K562 (cell line): ENCODE data around the gene CCDC141. TPM values are rescaled to one million over a fixed set of nuclear protein-coding genes. Genes with fewer than 3 reads are reported as not detected.

Source experiments
- ATAC-seq: fragments of 200-7000 bp; cut with Tn5 transposase; 3 replicates; pipeline ENCODE4 v1.9.1; 2020; ENCODE audit warnings: moderate library complexity
- BruUV-seq: library from RNA; stranded (reverse); fragments of 400-500 nt; replicated peaks from 2 replicates; lab custom pipeline; 2021; lab: Mats Ljungman, UMichigan
- CTCF ChIA-PET: fragments of 300-600 bp; formaldehyde crosslinking; extraction: SDS; loops from one replicate; lab custom pipeline; 2021; ENCODE audit warnings: low intra/inter-chr PET ratio; lab: Yijun Ruan, JAX
- POLR2A ChIA-PET: fragments of 300-600, 350-650 bp; sonication (Branson Sonifier 250); formaldehyde crosslinking; extraction: SDS; loops from one replicate; lab custom pipeline; 2021; ENCODE audit warnings: antibody characterized with exemption, inconsistent platforms; lab: Yijun Ruan, JAX
- DNase-seq, 4 experiments: peaks; one replicate each; pipeline versions ENCODE4 v3.0.0 to v3.0.0-alpha.2; 2011 to 2018; ENCODE audit warnings: low spot score in 3 of 4, mixed read lengths in 3 of 4; ENCODE audit errors: extremely low read depth in 1 of 4
- FAIRE-seq: peaks from 2 replicates; lab custom pipeline; 2011; peaks lifted over from hg19 to GRCh38; lab: Jason Lieb, UNC
- H2AFZ ChIP-seq: 2 replicates; pipeline ENCODE4 v1.6.0; 2011; ENCODE audit warnings: low read depth, low read length, control low read depth, inconsistent platforms
- H3K27ac ChIP-seq: fragments of 200-600 bp; 3 replicates; pipeline ENCODE4 v1.8.0; 2011; ENCODE audit warnings: low read depth, mild to moderate bottlenecking, control low read depth, inconsistent platforms, low read length, moderate library complexity, mixed read lengths; ENCODE audit errors: extremely low read depth
- H3K27me3 ChIP-seq, 2 experiments: fragments of 300-600 bp in 1 of 2; 2 replicates in 1 of 2; 3 replicates in 1 of 2; pipeline versions ENCODE4 v1.6.0 to v1.8.0; 2011; ENCODE audit warnings: inconsistent platforms in 2 of 2, low read length in 2 of 2, mild to moderate bottlenecking in 1 of 2, mixed read lengths in 1 of 2, moderate library complexity in 1 of 2; ENCODE audit not compliant: control insufficient read depth in 2 of 2, insufficient read depth in 2 of 2
- H3K36me3 ChIP-seq: fragments of 300-600 bp; 3 replicates; pipeline ENCODE4 v1.8.0; 2011; ENCODE audit warnings: mild to moderate bottlenecking, low read length, inconsistent platforms; ENCODE audit not compliant: control insufficient read depth, insufficient read depth
- H3K4me1 ChIP-seq, 2 experiments: fragments of 200-600 bp in 1 of 2; replicated peaks in 1 of 2; 2 replicates in 1 of 2; 3 replicates in 1 of 2; pipeline versions ENCODE4 v1.5.1 to v1.8.0; 2011; ENCODE audit warnings: inconsistent platforms in 2 of 2, low read length in 2 of 2, mild to moderate bottlenecking in 1 of 2, mixed read lengths in 1 of 2, moderate library complexity in 1 of 2; ENCODE audit not compliant: control insufficient read depth in 2 of 2, insufficient read depth in 2 of 2
- H3K4me2 ChIP-seq: 2 replicates; pipeline ENCODE4 v1.6.1; 2011; ENCODE audit warnings: low read length, control low read depth, inconsistent platforms, mixed read lengths; ENCODE audit not compliant: insufficient read depth
- H3K4me3 ChIP-seq: fragments of 200-600 bp; sonication (generic), shearing (Covaris generic); 2 replicates; pipeline ENCODE4 v1.5.1; 2016; ENCODE audit warnings: control low read depth, inconsistent platforms
- H3K79me2 ChIP-seq: fragments of 200-600 bp; 3 replicates; pipeline ENCODE4 v1.8.0; 2011; ENCODE audit warnings: low read length, inconsistent platforms; ENCODE audit not compliant: control insufficient read depth, insufficient read depth
- H3K9ac ChIP-seq, 2 experiments: 2 replicates each; pipeline versions ENCODE4 v1.6.0 to v1.6.1; 2011; ENCODE audit warnings: low read depth in 2 of 2, low read length in 2 of 2, control low read depth in 1 of 2, inconsistent platforms in 1 of 2, mild to moderate bottlenecking in 1 of 2, mixed read lengths in 1 of 2; ENCODE audit not compliant: insufficient read depth in 1 of 2
- H3K9me1 ChIP-seq: one replicate; pipeline ENCODE4 v1.6.0; 2011; ENCODE audit warnings: inconsistent platforms, mild to moderate bottlenecking, low read length, moderate library complexity; ENCODE audit not compliant: control insufficient read depth, insufficient read depth
- H3K9me3 ChIP-seq: replicated peaks from 2 replicates; pipeline ENCODE4 v1.5.1; 2011; ENCODE audit warnings: low read depth, low read length, inconsistent platforms; ENCODE audit not compliant: control insufficient read depth, insufficient read depth
- H4K20me1 ChIP-seq: replicated peaks from 2 replicates; pipeline ENCODE4 v1.6.1; 2011; ENCODE audit warnings: low read length, inconsistent platforms, mixed read lengths; ENCODE audit not compliant: control insufficient read depth, insufficient read depth
- ATF7 ChIP-seq: fragments of 450-650 bp; IDR thresholded peaks from 2 replicates; pipeline ENCODE4 v1.7.1; 2014; ENCODE audit warnings: mild to moderate bottlenecking, moderate library complexity
- CC2D1A ChIP-seq: fragments of 450-650 bp; IDR thresholded peaks from 2 replicates; pipeline ENCODE4 v1.6.1; 2017; ENCODE audit warnings: mild to moderate bottlenecking
- CHD4 ChIP-seq: fragments of 200-600 bp; sonication (generic); IDR thresholded peaks from 3 replicates; pipeline ENCODE4 v1.6.1; 2012; ENCODE audit warnings: low read depth, mild to moderate bottlenecking, mixed read lengths, low read length, inconsistent platforms; ENCODE audit not compliant: insufficient read depth, insufficient replicate concordance, poor library complexity, severe bottlenecking
- CTBP1 ChIP-seq: fragments of 450-650 bp; IDR thresholded peaks from 2 replicates; pipeline ENCODE4 v1.6.1; 2016; ENCODE audit warnings: borderline replicate concordance
- FOXM1 ChIP-seq, 2 experiments: fragments of 450-650 bp in 1 of 2; sonication (generic) in 1 of 2; formaldehyde crosslinking in 1 of 2; IDR thresholded peaks; 2 replicates each; pipeline versions ENCODE4 v1.6.1 to v1.9.0; 2017 to 2022; ENCODE audit warnings: low read depth in 2 of 2, mild to moderate bottlenecking in 2 of 2, missing genetic modification reagents in 1 of 2, moderate library complexity in 1 of 2
- MAZ ChIP-seq, 2 experiments: fragments of 450-650 bp in 1 of 2; sonication (generic) in 1 of 2; formaldehyde crosslinking; IDR thresholded peaks in 1 of 2; conservative IDR thresholded peaks in 1 of 2; 2 replicates each; pipeline versions ENCODE4 v1.4.0 to v1.5.0; 2020; ENCODE audit warnings: mild to moderate bottlenecking in 1 of 2, missing genetic modification reagents in 1 of 2
- SRSF7 ChIP-seq: fragments of 200-400 bp; formaldehyde crosslinking; optimal IDR thresholded peaks from 2 replicates; pipeline ENCODE3; 2017; ENCODE audit warnings: mild to moderate bottlenecking, low read depth, low read length
- ZSCAN32 ChIP-seq: fragments of 450-650 bp; formaldehyde crosslinking; IDR thresholded peaks from 2 replicates; pipeline ENCODE4 v1.4.0; 2020; ENCODE audit warnings: mild to moderate bottlenecking, moderate library complexity
- WGBS: fragments of 100-300 bp; shearing (Covaris generic); methylation state at CpG from one replicate; pipeline ENCODE4 v1.1.6; 2016; ENCODE audit warnings: low coverage, mixed read lengths; ENCODE audit not compliant: insufficient coverage; ENCODE audit errors: missing lambda C conversion rate; 5-methylcytosine and 5-hydroxymethylcytosine counted together
- in situ Hi-C: fragments of 300-500 bp; cut with MboI; formaldehyde crosslinking; loops from 4 replicates; pipeline ENCODE4 v1.15.0; 2018; ENCODE audit warnings: inconsistent platforms, mixed read lengths
- intact Hi-C: fragments of 100-400 bp; cut with micrococcal nuclease; formaldehyde crosslinking; loops from 2 replicates; pipeline ENCODE4 v1.14.2; 2022
- polyA plus RNA-seq, 8 experiments: library from polyadenylated mRNA; depleted of rRNA in 4 of 8; stranded (reverse) in 5 of 8; unstranded in 3 of 8; fragments of >200 nt; fragmentation: Nextera tagmentation in 2 of 8; fragmentation: Illumina TruSeq in 1 of 8; extraction: Ambion mirVana in 2 of 8; extraction: Trizol in 1 of 8; gene quantifications; 2 replicates each; pipeline versions ENCODE4 v1.2.1 to v1.2.3, GENCODE V29; 2011 to 2014; ENCODE audit warnings: inconsistent platforms in 1 of 8, missing spikeins in 1 of 8
- total RNA-seq, 7 experiments: library from RNA; depleted of rRNA in 6 of 7; stranded (reverse); fragments of >200 nt in 6 of 7; fragmentation: Illumina TruSeq in 2 of 7; extraction: Trizol in 2 of 7; gene quantifications; 2 replicates each; pipeline versions ENCODE4 v1.2.1 to v1.2.3, GENCODE V29; 2011 to 2021; ENCODE audit warnings: low replicate concordance in 1 of 7

CCDC141 gene
- total and polyA plus RNA-seq, 9 of the 15 experiments (the other 6 are each of a cell fraction or from before 2014, with no cell fraction given) = 0.09 TPM; not detected in 8

DNA sequence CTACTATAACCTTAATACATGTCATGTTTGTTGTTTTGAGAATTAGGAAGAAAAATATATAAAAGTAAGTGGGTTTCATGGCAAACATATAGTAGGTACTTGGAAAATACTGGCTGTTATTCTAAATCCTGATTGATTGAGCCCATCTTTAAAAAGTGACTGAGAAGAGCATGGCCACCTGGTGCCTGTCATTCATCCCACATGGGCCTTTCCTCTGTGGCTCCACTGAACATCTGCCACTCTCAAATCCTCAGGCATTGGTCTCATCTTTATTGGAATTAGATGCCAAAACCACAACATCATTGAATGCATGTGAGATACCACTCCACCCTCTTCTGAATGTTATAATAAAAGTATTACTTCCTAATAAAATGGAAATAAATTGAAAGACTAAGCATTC is 141.1 kb downstream of the CCDC141 start (continued):
- TF ChIP-seq CHD4 (no peak), MAZ (CRISPR knock-in tag; conservative IDR thresholded peaks at IDR 0.05 in 1 of 2, IDR thresholded peaks at IDR 0.05 in 1 of 2) (no peak)

DNA sequence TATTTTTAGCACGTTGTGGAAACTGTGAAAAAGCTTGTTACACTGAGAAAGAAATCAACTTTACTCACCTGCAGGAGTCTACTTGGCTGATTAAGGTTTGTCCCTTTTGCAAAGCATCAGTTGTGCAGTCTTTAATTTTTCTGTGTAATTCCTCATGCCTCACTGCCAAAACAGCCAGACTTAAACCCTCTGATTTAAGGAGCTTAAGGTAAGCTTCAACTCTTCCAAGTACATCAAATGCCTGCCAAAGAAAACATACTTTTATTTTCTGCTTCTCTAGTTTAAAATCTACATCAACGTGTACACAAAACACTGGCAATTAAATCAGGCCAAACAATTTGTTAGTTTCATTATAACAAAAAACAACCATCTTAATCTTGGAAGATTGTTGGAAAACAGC is 144.7 kb downstream of the CCDC141 start:
- no peak overlapping the region for H3K9ac ChIP-seq
- H3K79me2 ChIP-seq = no peaks in the 10 kb centered on the region
- H3K4me1 ChIP-seq = no peaks in the 10 kb centered on the region
- no peak for ATAC-seq
- H3K4me3 ChIP-seq = no peak overlapping the region
- no peak for FAIRE-seq
- H3K9me3 ChIP-seq = no peaks in the 10 kb centered on the region
- 2% methylated on average over 2 of the region's 2 CpGs for WGBS
- DNase-seq = no peak
- H2AFZ ChIP-seq = no peak overlapping the region
- ChIA-PET POLR2A (interaction anchor here (1.2 kb wide), 1 partner anchor 11 kb away, joined by 3 read pairs; no protein-coding TSS in a partner anchor), CTCF (no interaction called here)
- no TSS peak for BruUV-seq
- no peaks in the 10 kb centered on the region for H4K20me1 ChIP-seq
- no peaks in the 10 kb centered on the region for H3K9me1 ChIP-seq
- intact Hi-C loops = no loop called here
- H3K36me3 ChIP-seq = no peaks in the 10 kb centered on the region
- no peak overlapping the region for H3K27ac ChIP-seq
- no peaks in the 10 kb centered on the region for H3K27me3 ChIP-seq
- TF ChIP-seq CTBP1 (no peak), ZSCAN32 (no peak), SRSF7 (no peak), FOXM1 (IDR thresholded peaks at IDR 0.05; ENCODE audit: low read depth) (no peak), FOXM1 (CRISPR knock-in tag; IDR thresholded peaks at IDR 0.05; ENCODE audit: low read depth) (no peak), CC2D1A (no peak), ATF7 (no peak)
- TF ChIP-seq, all 486 proteins: peak for 0
- H3K4me2 ChIP-seq = no peak overlapping the region
- in situ Hi-C loops = no loop called here
